Measurements from ENCODE around the gene PLA2G4C. TPM values are rescaled to one million over a fixed set of nuclear protein-coding genes. Genes with fewer than 3 reads are reported as not detected.

The PLA2G4C gene
- total and polyA plus RNA-seq, 7 experiments from 2014 or later: 1.2 to 21.2 (median 6.4) TPM

- H3K4me3 ChIP-seq (ENCODE audit: low read length): no peak overlapping the region
- H3K4me1 ChIP-seq (ENCODE audit: control insufficient read depth in 2 of 2, insufficient read depth in 2 of 2, low read length in 2 of 2): no peaks in the 10 kb centered on the region
- H3K27me3 Mint-ChIP-seq: peaks cover 0 to 16% (median 10%) of the 10 kb centered on the region in 5 donors
- ChIA-PET CTCF (no interaction called here), POLR2A (no interaction called here)
- ATAC-seq: no peak
- H3K36me3 ChIP-seq (ENCODE audit: control insufficient read depth in 2 of 3, insufficient read depth in 3 of 3, low read length in 3 of 3): no peaks in the 10 kb centered on the region
- H3K27ac ChIP-seq (ENCODE audit: low read depth, low read length): no peak overlapping the region
- H3K27me3 ChIP-seq (ENCODE audit: control insufficient read depth in 2 of 2, insufficient read depth in 2 of 2, low read length in 2 of 2): no peaks in the 10 kb centered on the region
- H3K9me3 ChIP-seq (ENCODE audit: control insufficient read depth in 2 of 3, low read length in 3 of 3): no peaks in the 10 kb centered on the region
- no peaks in the 10 kb centered on the region for H3K4me1 Mint-ChIP-seq
- DNase-seq: no peak
- no peak overlapping the region for H3K27ac Mint-ChIP-seq
- intact Hi-C loops (cut with micrococcal nuclease): no loop called here
- no peak overlapping the region for H3K4me3 Mint-ChIP-seq
- H3K9me3 Mint-ChIP-seq: no peaks in the 10 kb centered on the region
- peaks cover 0 to 3% (median 0%) of the 10 kb centered on the region in 5 donors for H3K36me3 Mint-ChIP-seq
Measured at GRCh38 chr19:48064509-48064908, 46.1 kb downstream of the PLA2G4C start.

- Histone ChIP-seq H3K27ac (ENCODE audit: low read depth, low read length) (no peak overlapping the region), H3K36me3 (ENCODE audit: control insufficient read depth in 2 of 3, insufficient read depth in 3 of 3, low read length in 3 of 3) (no peaks in the 10 kb centered on the region), H3K9me3 (ENCODE audit: control insufficient read depth in 2 of 3, low read length in 3 of 3) (no peaks in the 10 kb centered on the region), H3K4me1 (ENCODE audit: control insufficient read depth in 2 of 2, insufficient read depth in 2 of 2, low read length in 2 of 2) (no peaks in the 10 kb centered on the region), H3K4me3 (ENCODE audit: low read length) (no peak overlapping the region), H3K27me3 (ENCODE audit: control insufficient read depth in 2 of 2, insufficient read depth in 2 of 2, low read length in 2 of 2) (no peaks in the 10 kb centered on the region)
- POLR2A ChIA-PET: no interaction called here
- Mint-ChIP-seq H3K9me3 (no peaks in the 10 kb centered on the region), H3K4me3 (no peak overlapping the region), H3K4me1 (no peaks in the 10 kb centered on the region), H3K27me3 (peaks cover 0 to 20% (median 10%) of the 10 kb centered on the region in 5 donors), H3K36me3 (peaks cover 0 to 3% (median 0%) of the 10 kb centered on the region in 5 donors), H3K27ac (no peak overlapping the region)
- intact Hi-C loops (cut with micrococcal nuclease): no loop called here
- DNase-seq (no peak), ATAC-seq (no peak)
- CTCF ChIA-PET: interaction anchor here (0.5 to 0.6 kb wide), 3 partner anchors 322 to 1969 kb away, joined by 3 to 5 read pairs (median 3); no protein-coding TSS in a partner anchor
Measured at GRCh38 chr19:48061401-48062344, 48.9 kb downstream of the PLA2G4C start.

DNA sequence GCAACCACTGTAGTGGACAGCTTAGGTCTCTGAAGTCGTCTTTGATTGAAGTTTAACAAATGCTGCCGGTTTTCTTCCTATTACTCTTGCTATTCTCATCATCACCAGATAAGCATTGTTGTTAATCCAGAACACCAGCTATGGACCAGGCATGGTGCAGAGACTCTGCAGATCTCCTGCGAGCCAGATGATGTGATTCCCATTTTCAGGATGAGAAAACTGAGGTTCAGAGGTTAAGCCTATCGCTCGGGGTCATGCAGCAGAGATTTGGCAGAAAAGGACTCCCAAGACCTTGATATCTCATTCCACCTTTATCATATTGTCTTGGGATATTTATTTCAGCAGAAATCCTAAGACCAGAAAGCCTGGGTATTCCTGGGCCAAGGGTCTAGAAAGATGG lies 50.2 kb downstream of the PLA2G4C start:
- no peak overlapping the region for H3K4me3 Mint-ChIP-seq
- ChIA-PET POLR2A (no interaction called here), CTCF (no interaction called here)
- H3K9me3 Mint-ChIP-seq: no peaks in the 10 kb centered on the region
- Histone ChIP-seq H3K4me3 (ENCODE audit: low read length) (no peak overlapping the region), H3K36me3 (ENCODE audit: control insufficient read depth in 2 of 3, insufficient read depth in 3 of 3, low read length in 3 of 3) (no peaks in the 10 kb centered on the region), H3K27me3 (ENCODE audit: control insufficient read depth in 2 of 2, insufficient read depth in 2 of 2, low read length in 2 of 2) (no peaks in the 10 kb centered on the region), H3K4me1 (ENCODE audit: control insufficient read depth in 2 of 2, insufficient read depth in 2 of 2, low read length in 2 of 2) (no peaks in the 10 kb centered on the region), H3K9me3 (ENCODE audit: control insufficient read depth in 2 of 3, low read length in 3 of 3) (no peaks in the 10 kb centered on the region), H3K27ac (ENCODE audit: low read depth, low read length) (no peak overlapping the region)
- H3K27ac Mint-ChIP-seq: no peak overlapping the region
- peaks cover 0 to 20% (median 10%) of the 10 kb centered on the region in 5 donors for H3K27me3 Mint-ChIP-seq
- H3K36me3 Mint-ChIP-seq: peaks cover 0 to 3% (median 0%) of the 10 kb centered on the region in 5 donors
- intact Hi-C loops (cut with micrococcal nuclease): no loop called here
- no peak for DNase-seq
- no peaks in the 10 kb centered on the region for H3K4me1 Mint-ChIP-seq
- ATAC-seq: no peak

DNA sequence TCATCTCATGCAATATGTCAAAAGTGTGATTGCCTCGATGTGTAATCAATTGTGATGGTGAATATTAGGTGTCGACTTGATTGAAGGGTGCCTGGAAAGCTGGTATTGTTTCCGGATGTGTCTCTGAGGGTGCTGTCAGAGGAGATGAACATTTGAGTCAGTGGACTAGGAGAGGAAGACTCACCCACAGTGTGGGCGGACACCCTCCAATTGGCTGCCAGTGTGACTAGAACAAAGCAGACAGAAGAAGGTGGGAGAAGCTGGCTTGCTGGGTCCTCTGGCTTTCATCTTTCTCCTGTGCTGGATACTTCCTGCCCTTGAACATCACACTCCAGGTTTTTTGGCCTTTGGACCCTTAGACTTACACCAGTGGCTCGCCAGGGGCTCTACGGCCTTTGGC lies 51.3 kb downstream of the PLA2G4C start:
- Mint-ChIP-seq H3K9me3 (peaks cover 0 to 3% (median 0%) of the 10 kb centered on the region in 11 donors), H3K36me3 (peaks cover 0 to 4% (median 0%) of the 10 kb centered on the region in 5 donors), H3K4me1 (no peaks in the 10 kb centered on the region), H3K4me3 (no peak overlapping the region), H3K27me3 (peaks cover 0 to 20% (median 10%) of the 10 kb centered on the region in 5 donors), H3K27ac (no peak overlapping the region)
- Histone ChIP-seq H3K4me3 (ENCODE audit: low read length) (no peak overlapping the region), H3K36me3 (ENCODE audit: control insufficient read depth in 2 of 3, insufficient read depth in 3 of 3, low read length in 3 of 3) (no peaks in the 10 kb centered on the region), H3K4me1 (ENCODE audit: control insufficient read depth in 2 of 2, insufficient read depth in 2 of 2, low read length in 2 of 2) (no peaks in the 10 kb centered on the region), H3K27ac (ENCODE audit: low read depth, low read length) (no peak overlapping the region), H3K9me3 (ENCODE audit: control insufficient read depth in 2 of 3, low read length in 3 of 3) (no peaks in the 10 kb centered on the region), H3K27me3 (ENCODE audit: control insufficient read depth in 2 of 2, insufficient read depth in 2 of 2, low read length in 2 of 2) (no peaks in the 10 kb centered on the region)
- POLR2A ChIA-PET: no interaction called here
- intact Hi-C loops (cut with micrococcal nuclease): no loop called here
- DNase-seq (no peak), ATAC-seq (no peak)
- CTCF ChIA-PET: no interaction called here

DNA sequence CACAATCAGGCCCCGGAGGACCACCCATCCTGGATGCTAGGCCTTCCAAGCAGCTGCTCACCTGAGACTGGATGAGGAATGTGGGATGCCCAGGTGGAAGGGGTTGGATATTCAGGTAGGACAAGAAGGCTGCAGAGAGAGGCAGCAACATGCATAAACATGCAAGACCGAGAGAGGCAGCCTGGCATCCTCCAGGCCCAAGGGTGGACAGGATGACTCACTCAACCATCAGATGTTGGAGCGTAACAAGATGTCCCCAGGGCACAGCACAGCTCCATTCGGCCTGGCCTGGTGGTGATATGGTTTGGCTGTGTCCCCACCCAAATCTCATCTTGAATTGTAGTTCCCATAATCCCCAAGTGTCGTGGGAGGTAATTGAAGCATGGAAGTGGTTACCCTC lies 56.8 kb downstream of the PLA2G4C start:
- CTCF ChIA-PET: no interaction called here
- H3K4me3 ChIP-seq (ENCODE audit: low read length): no peak overlapping the region
- Mint-ChIP-seq H3K4me1 (no peaks in the 10 kb centered on the region), H3K27me3 (peaks cover 0 to 4% (median 0%) of the 10 kb centered on the region in 5 donors), H3K36me3 (peaks cover 0 to 15% (median 3%) of the 10 kb centered on the region in 5 donors), H3K27ac (peak overlapping the region in 1 of 9 donors; percentile 1), H3K4me3 (no peak overlapping the region), H3K9me3 (peaks cover 0 to 8% (median 3%) of the 10 kb centered on the region in 11 donors)
- intact Hi-C loops (cut with micrococcal nuclease): no loop called here
- H3K9me3 ChIP-seq (ENCODE audit: control insufficient read depth in 2 of 3, low read length in 3 of 3): no peaks in the 10 kb centered on the region
- no peaks in the 10 kb centered on the region for H3K4me1 ChIP-seq (ENCODE audit: control insufficient read depth in 2 of 2, insufficient read depth in 2 of 2, low read length in 2 of 2)
- H3K27ac ChIP-seq (ENCODE audit: low read depth, low read length): no peak overlapping the region
- no peak for ATAC-seq
- no peaks in the 10 kb centered on the region for H3K27me3 ChIP-seq (ENCODE audit: control insufficient read depth in 2 of 2, insufficient read depth in 2 of 2, low read length in 2 of 2)
- DNase-seq: no peak
- POLR2A ChIA-PET: no interaction called here
- H3K36me3 ChIP-seq (ENCODE audit: control insufficient read depth in 2 of 3, insufficient read depth in 3 of 3, low read length in 3 of 3): no peaks in the 10 kb centered on the region

DNA sequence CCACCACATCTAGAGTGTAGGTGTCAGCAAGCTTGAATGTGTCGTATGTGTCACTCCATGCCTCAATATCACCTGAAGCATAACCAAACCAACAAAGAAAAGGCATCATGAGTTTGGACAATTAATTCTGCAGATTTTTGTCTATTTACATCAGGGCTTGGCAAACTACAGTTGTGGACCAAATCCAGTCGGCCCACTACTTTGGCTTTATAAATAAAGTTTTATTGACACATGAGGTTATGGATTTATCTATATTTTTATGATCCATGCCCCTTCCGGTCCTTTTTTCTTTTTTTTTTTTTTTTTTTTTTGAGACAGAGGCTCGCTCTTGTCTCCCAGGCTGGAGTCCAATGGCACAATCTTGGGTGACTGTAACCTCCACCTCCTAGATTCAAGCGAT lies 57.5 kb downstream of the PLA2G4C start:
- H3K27ac ChIP-seq (ENCODE audit: low read depth, low read length): no peak overlapping the region
- no peak for DNase-seq
- ATAC-seq: no peak
- no peaks in the 10 kb centered on the region for H3K27me3 ChIP-seq (ENCODE audit: control insufficient read depth in 2 of 2, insufficient read depth in 2 of 2, low read length in 2 of 2)
- CTCF ChIA-PET: no interaction called here
- no peaks in the 10 kb centered on the region for H3K9me3 ChIP-seq (ENCODE audit: control insufficient read depth in 2 of 3, low read length in 3 of 3)
- Mint-ChIP-seq H3K36me3 (peaks cover 0 to 15% (median 3%) of the 10 kb centered on the region in 5 donors), H3K27me3 (peaks cover 0 to 4% (median 1%) of the 10 kb centered on the region in 5 donors), H3K9me3 (peaks cover 0 to 8% (median 3%) of the 10 kb centered on the region in 11 donors), H3K4me3 (no peak overlapping the region), H3K27ac (no peak overlapping the region), H3K4me1 (no peaks in the 10 kb centered on the region)
- no peaks in the 10 kb centered on the region for H3K4me1 ChIP-seq (ENCODE audit: control insufficient read depth in 2 of 2, insufficient read depth in 2 of 2, low read length in 2 of 2)
- no peaks in the 10 kb centered on the region for H3K36me3 ChIP-seq (ENCODE audit: control insufficient read depth in 2 of 3, insufficient read depth in 3 of 3, low read length in 3 of 3)
- no peak overlapping the region for H3K4me3 ChIP-seq (ENCODE audit: low read length)
- intact Hi-C loops (cut with micrococcal nuclease): no loop called here
- POLR2A ChIA-PET: no interaction called here

Data from naive thymus-derived CD4-positive, alpha-beta T cell (primary cell).